ENCODE measurements around the gene ASIC4. TPM values are rescaled to one million over a fixed set of nuclear protein-coding genes. Genes with fewer than 3 reads are reported as not detected.
A peak's percentile ranks its signal among the peaks of the same experiment; 100 is the strongest.

Gene ASIC4
- total and polyA plus RNA-seq, 2 of the 13 experiments (the other 11 are each of a cell fraction or from before 2014, with no cell fraction given) = 0.03 TPM; not detected in 1

DNA sequence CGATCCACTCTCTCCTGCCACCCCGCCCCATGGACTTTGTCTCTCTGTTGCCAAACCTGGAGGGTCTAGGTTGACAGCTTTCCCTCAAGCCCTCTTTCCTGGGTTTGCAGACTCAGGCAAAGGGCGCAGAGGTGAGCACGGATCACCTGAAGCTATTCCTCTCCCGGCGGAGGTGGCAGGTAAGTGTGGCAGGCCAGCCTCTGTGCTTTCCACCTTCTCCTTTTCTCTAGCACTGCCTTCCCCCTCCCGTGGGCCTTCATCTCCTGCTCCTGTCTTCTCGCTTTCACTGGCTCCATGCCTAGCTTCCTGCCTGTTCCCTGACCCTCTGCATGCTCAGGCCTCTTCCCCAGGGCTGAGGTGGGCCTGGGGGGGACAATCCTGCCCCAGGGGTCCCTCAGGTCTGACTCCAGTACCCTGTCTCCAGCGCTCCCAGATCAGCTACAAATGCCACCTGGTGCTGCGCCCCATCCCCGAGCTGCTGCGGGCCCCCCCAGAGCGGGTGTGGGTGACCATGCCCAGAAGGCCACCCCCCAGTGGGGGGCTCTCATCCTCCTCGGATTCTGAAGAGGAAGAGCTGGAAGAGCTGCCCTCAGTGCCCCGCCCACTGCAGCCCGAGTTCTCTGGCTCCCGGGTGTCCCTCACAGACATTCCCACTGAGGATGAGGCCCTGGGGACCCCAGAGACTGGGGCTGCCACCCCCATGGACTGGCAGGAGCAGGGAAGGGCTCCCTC, 31.4 kb upstream of the ASIC4 start:
- Histone ChIP-seq H3K27ac (ENCODE audit: extremely low read length, insufficient read depth, low read length) (no peak overlapping the region), H3K9ac (ENCODE audit: insufficient read depth, low read depth, low read length) (no peak overlapping the region), H3K4me3 (replicated peaks in 1 of 3; ENCODE audit: insufficient read depth in 1 of 3, low read depth in 2 of 3, low read length in 3 of 3) (no peak overlapping the region), H3K27me3 (ENCODE audit: control insufficient read depth in 1 of 2, insufficient read depth in 2 of 2, low read length in 2 of 2) (peaks cover 55 to 98% of the 10 kb centered on the region in 2 experiments), H3K79me2 (ENCODE audit: insufficient read depth, low read length) (no peaks in the 10 kb centered on the region), H3K36me3 (replicated peaks in 1 of 2; ENCODE audit: control insufficient read depth in 1 of 2, insufficient read depth in 2 of 2, low read length in 2 of 2) (no peaks in the 10 kb centered on the region), H3K4me1 (ENCODE audit: insufficient read depth, low read length) (peaks cover 13% of the 10 kb centered on the region), H3K4me2 (ENCODE audit: low read depth, low read length) (no peak overlapping the region), H3K9me3 (ENCODE audit: low read length) (no peaks in the 10 kb centered on the region), H4K20me1 (ENCODE audit: insufficient read depth, low read length) (no peaks in the 10 kb centered on the region), H2AFZ (ENCODE audit: low read length) (no peak overlapping the region)
- peak; percentile 9; the same call in 1 of the 3 replicates for ATAC-seq
- ChIA-PET POLR2A (interaction anchor here (0.7 to 3.0 kb wide), 2 partner anchors 15 to 196 kb away, joined by 3 to 12 read pairs; partner anchors contain the start of gene GMPPA), CTCF (ENCODE audit: low intra/inter-chr PET ratio, low total read pairs) (no interaction called here)
- DNase-seq (ENCODE audit: low spot score) = no peak
- no peak for FAIRE-seq
- TF ChIP-seq HNF4A (CRISPR knock-in tag; IDR thresholded peaks at IDR 0.05) = peak; percentile 43
- TF ChIP-seq, protein P1, sequence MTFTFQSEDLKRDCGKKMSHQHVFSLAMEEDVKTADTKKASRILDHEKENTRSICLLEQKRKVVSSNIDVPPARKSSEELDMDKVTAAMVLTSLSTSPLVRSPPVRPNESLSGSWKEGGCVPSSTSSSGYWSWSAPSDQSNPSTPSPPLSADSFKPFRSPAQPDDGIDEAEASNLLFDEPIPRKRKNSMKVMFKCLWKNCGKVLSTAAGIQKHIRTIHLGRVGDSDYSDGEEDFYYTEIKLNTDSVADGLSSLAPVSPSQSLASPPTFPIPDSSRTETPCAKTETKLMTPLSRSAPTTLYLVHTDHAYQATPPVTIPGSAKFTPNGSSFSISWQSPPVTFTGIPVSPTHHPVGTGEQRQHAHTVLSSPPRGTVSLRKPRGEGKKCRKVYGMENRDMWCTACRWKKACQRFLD (CRISPR knock-in tag; IDR thresholded peaks at IDR 0.05; ENCODE audit: borderline replicate concordance) = no peak
- intact Hi-C loops (cut with micrococcal nuclease; ENCODE audit: unreplicated experiment) = no loop called here
- WGBS (ENCODE audit: low lambda C conversion rate) = 33% methylated on average over 14 of the region's 17 CpGs
- no TSS peak for BruUV-seq (replicated peaks)
- in situ Hi-C loops (cut with HindIII; ENCODE audit: extremely low pct_ligation_motif_present, low pct_unique_long_range_greater_than_20kb) = no loop called here

DNA sequence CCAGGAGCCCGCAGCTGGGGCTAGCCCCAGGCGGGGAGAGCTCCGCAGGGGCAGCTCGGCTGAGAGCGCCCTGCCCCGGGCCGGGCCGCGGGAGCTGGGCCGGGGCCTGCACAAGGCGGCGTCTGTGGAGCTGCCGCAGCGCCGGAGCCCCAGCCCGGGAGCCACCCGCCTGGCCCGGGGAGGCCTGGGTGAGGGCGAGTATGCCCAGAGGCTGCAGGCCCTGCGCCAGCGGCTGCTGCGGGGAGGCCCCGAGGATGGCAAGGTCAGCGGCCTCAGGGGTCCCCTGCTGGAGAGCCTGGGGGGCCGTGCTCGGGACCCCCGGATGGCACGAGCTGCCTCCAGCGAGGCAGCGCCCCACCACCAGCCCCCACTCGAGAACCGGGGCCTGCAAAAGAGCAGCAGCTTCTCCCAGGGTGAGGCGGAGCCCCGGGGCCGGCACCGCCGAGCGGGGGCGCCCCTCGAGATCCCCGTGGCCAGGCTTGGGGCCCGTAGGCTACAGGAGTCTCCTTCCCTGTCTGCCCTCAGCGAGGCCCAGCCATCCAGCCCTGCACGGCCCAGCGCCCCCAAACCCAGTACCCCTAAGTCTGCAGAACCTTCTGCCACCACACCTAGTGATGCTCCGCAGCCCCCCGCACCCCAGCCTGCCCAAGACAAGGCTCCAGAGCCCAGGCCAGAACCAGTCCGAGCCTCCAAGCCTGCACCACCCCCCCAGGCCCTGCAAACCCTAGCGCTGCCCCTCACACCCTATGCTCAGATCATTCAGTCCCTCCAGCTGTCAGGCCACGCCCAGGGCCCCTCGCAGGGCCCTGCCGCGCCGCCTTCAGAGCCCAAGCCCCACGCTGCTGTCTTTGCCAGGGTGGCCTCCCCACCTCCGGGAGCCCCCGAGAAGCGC, 30.6 kb upstream of the ASIC4 start:
- intact Hi-C loops (cut with micrococcal nuclease; ENCODE audit: unreplicated experiment) (no loop called here), in situ Hi-C loops (cut with HindIII; ENCODE audit: extremely low pct_ligation_motif_present, low pct_unique_long_range_greater_than_20kb) (no loop called here)
- H3K27ac ChIP-seq (ENCODE audit: extremely low read length, insufficient read depth, low read length) = no peak overlapping the region
- H3K9me3 ChIP-seq (ENCODE audit: low read length) = no peaks in the 10 kb centered on the region
- ChIA-PET POLR2A (interaction anchor here (3.0 kb wide), 1 partner anchor 15 kb away, joined by 12 read pairs; the partner anchor contains the start of gene GMPPA), CTCF (ENCODE audit: low intra/inter-chr PET ratio, low total read pairs) (no interaction called here)
- no peaks in the 10 kb centered on the region for H4K20me1 ChIP-seq (ENCODE audit: insufficient read depth, low read length)
- no peaks in the 10 kb centered on the region for H3K79me2 ChIP-seq (ENCODE audit: insufficient read depth, low read length)
- FAIRE-seq (no peak), ATAC-seq (peak; percentile 12), DNase-seq (ENCODE audit: low spot score) (no peak)
- TF ChIP-seq SALL2 (CRISPR knock-in tag; IDR thresholded peaks at IDR 0.05) = no peak
- TF ChIP-seq HNRNPLL (IDR thresholded peaks at IDR 0.05; ENCODE audit: low read depth, low read length, poor library complexity, severe bottlenecking) = peak; percentile 8
- 0 out of 2 replicates have a peak, but pooled peaks have one; percentile 31 for TF ChIP-seq THAP8 (CRISPR knock-in tag; IDR thresholded peaks at IDR 0.05; ENCODE audit: borderline replicate concordance)
- TF ChIP-seq PATZ1 (CRISPR knock-in tag; IDR thresholded peaks at IDR 0.05) = no peak
- TF ChIP-seq CTCF (CRISPR knock-in tag; IDR thresholded peaks at IDR 0.05) = 0 out of 2 replicates have a peak, but pooled peaks have one; percentile 4
- H3K4me3 ChIP-seq (replicated peaks in 1 of 3; ENCODE audit: insufficient read depth in 1 of 3, low read depth in 2 of 3, low read length in 3 of 3) = peak overlapping the region in 1 of 3 experiments; percentile 44; a peak in 1 of 6 replicates
- H3K4me1 ChIP-seq (ENCODE audit: insufficient read depth, low read length) = peaks cover 13% of the 10 kb centered on the region
- no peaks in the 10 kb centered on the region for H3K36me3 ChIP-seq (replicated peaks in 1 of 2; ENCODE audit: control insufficient read depth in 1 of 2, insufficient read depth in 2 of 2, low read length in 2 of 2)
- no peak overlapping the region for H2AFZ ChIP-seq (ENCODE audit: low read length)
- BruUV-seq (replicated peaks) = no TSS peak
- 17% methylated on average over 9 of the region's 58 CpGs for WGBS (ENCODE audit: low lambda C conversion rate)
- H3K9ac ChIP-seq (ENCODE audit: insufficient read depth, low read depth, low read length) = no peak overlapping the region
- peaks cover 62 to 98% of the 10 kb centered on the region in 2 experiments for H3K27me3 ChIP-seq (ENCODE audit: control insufficient read depth in 1 of 2, insufficient read depth in 2 of 2, low read length in 2 of 2)
- peak overlapping the region; percentile 36; the same call in 1 of the 2 replicates for H3K4me2 ChIP-seq (ENCODE audit: low read depth, low read length)

Data from HepG2 (cell line).